ENCODE data around the gene TSPYL6.

Gene TSPYL6

DNA sequence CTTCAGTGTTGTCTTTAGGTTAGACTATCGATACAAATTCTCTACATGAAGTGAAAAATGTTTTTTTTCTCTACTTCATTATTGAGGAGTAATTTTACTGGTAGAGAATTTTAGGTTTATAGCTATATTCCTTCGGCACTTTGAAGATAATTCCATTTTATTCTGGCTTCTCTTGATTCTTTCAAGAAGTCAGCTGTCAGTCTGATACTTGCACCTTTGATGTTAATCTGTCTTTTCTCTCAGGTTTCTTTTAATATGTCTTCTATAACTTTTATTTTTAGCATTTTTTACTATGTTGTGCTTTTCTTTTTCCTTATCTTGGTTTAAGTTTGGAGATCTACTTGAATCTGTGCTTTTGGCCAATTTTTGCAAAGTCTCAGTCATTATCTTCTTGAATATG, 18.6 kb downstream of the TSPYL6 start:
- no peak for DNase-seq (ENCODE audit: extremely low read depth, low read depth)
- no peak for TF ChIP-seq CTCF (IDR thresholded peaks at IDR 0.05; ENCODE audit: low read depth, low read length)

DNA sequence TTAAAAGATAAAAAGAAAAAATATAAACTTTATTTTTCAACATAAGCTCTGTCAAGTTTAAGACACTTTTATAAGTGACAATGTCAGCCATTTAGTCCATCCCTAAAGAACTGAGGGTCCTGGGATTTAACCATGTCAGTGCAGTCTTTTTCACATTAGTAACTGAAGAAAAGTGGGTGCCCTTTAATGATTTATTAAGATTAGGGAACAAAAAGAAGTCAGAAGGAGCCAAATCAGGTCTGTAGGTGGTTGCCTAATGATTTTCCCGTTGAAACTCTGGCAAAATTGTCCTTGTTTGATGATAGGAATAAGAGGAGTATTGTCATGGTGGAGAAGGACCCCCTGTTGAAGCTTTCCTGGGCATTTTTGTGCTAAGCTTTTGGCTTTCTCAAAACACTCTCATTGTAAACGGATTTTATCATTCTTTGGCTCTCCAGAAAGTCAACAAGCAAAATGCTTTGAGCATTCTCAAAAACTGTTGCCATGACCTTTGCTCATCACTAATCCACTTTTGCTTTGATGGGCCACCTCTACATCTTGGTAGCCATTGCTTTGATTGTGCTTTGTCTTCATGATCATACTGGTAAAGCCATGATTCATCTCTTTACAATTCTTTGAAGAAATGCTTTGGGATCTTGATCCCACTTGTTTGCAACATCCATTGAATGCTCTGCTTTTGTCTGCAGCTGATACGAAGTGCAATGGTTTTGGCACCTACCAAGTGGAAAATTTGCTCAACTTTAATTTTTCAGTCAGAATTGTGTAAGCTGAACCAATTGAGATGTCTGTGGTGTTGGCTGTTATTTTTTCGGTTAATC, 22.0 kb downstream of the TSPYL6 start:
- no peak for TF ChIP-seq CTCF (IDR thresholded peaks at IDR 0.05; ENCODE audit: low read depth, low read length)
- DNase-seq (ENCODE audit: extremely low read depth, low read depth), result no peak

DNA sequence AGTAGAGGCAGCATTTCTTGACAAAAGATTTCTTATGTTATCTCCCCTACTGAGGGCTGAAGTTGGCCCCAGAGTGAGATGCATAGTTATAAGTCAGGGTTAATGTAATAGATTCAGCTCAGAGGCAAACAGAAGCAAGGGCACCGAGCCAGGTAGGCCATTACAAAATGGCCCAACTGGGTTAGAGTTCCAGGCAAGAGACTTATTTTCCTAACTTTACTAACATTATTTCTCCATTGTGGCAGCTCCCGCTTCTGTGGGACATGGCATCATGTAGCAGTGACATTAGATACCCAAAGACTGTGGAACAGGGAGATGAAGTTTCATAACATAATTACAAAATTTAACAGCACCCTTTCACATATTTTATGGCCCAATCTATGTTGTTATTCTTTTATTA, 27.1 kb downstream of the TSPYL6 start:
- DNase-seq (ENCODE audit: extremely low read depth, low read depth), result no peak
- TF ChIP-seq CTCF (IDR thresholded peaks at IDR 0.05; ENCODE audit: low read depth, low read length), result no peak

- no peak for TF ChIP-seq CTCF (IDR thresholded peaks at IDR 0.05; ENCODE audit: low read depth, low read length)
- DNase-seq (ENCODE audit: extremely low read depth, low read depth), result no peak
Measured at GRCh38 chr2:54227798-54228197, 28.2 kb downstream of the TSPYL6 start.

GRCh38 chr2:54226260-54226659, 29.8 kb downstream of the TSPYL6 start:
- TF ChIP-seq CTCF (IDR thresholded peaks at IDR 0.05; ENCODE audit: low read depth, low read length), result no peak
- DNase-seq (ENCODE audit: extremely low read depth, low read depth), result no peak

DNA sequence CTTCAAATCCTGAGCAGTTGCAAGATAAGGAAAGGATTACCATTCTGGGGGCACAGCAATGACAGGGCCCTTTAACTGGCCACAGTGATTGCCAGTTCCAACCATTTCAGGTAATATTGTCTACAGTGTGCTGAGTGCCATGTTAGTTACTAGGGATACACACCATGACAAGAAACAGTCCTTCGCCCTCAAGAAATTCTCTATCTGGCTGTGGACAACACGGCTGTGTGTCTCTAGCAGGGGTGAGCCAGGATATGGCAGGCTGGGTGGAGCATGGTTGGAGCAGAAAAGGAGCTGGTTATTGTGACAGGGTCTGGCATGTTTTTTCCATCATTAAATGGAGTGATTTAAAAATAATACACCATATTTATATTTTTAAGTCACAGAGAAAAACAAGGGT, 31.0 kb downstream of the TSPYL6 start:
- DNase-seq (ENCODE audit: extremely low read depth, low read depth), result no peak
- TF ChIP-seq CTCF (IDR thresholded peaks at IDR 0.05; ENCODE audit: low read depth, low read length), result no peak

DNA sequence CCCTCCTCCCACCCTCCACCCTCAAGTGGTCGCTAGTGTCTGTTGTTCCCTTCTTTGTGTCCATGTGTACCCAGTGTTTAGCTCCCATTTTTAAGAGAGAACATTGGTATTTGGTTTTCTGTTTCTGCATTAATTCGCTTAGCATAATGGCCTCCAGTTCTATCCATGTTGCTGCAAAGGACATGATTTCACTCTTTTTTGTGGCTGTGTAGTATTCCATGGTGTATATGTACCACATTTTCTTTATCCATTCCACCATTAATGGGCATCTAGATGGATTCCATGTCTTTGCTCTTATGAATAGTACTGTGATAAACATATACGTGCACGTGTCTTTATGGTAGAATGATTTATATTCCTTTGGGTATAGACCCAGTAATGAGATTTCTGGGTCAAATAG, 42.9 kb downstream of the TSPYL6 start:
- TF ChIP-seq CTCF (IDR thresholded peaks at IDR 0.05; ENCODE audit: low read depth, low read length), result no peak
- DNase-seq (ENCODE audit: extremely low read depth, low read depth), result no peak
